ENCODE measurements around the gene ZHX3. TPM values are rescaled to one million over a fixed set of nuclear protein-coding genes. Genes with fewer than 3 reads are reported as not detected.

The ZHX3 gene
- total RNA-seq, 1 donor from 2014 or later: 26.8 TPM

DNA sequence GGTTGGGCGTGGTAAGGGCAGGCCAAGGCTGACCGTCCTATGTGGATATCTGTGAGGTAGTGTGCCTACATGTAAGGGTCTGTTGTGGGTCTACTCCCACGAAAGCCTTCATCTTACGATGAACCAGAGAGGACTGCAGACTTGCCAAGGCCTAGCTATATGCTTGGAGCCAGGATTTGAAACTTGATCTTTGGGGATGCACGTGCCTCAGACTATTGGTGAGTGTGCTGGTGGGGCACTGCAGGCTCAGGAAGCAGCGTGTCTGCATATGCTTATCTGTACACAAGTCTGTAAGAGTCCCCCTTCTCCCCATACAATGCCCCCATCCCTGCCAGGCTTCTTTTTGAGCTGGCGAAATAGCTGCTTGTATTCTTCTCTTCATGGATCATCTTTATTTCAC lies 162.3 kb downstream of the ZHX3 start:
- no peak for TF ChIP-seq POLR2AphosphoS5 (IDR thresholded peaks at IDR 0.05; ENCODE audit: insufficient read depth in 1 of 2, low read depth in 1 of 2)
- TF ChIP-seq, protein P1, sequence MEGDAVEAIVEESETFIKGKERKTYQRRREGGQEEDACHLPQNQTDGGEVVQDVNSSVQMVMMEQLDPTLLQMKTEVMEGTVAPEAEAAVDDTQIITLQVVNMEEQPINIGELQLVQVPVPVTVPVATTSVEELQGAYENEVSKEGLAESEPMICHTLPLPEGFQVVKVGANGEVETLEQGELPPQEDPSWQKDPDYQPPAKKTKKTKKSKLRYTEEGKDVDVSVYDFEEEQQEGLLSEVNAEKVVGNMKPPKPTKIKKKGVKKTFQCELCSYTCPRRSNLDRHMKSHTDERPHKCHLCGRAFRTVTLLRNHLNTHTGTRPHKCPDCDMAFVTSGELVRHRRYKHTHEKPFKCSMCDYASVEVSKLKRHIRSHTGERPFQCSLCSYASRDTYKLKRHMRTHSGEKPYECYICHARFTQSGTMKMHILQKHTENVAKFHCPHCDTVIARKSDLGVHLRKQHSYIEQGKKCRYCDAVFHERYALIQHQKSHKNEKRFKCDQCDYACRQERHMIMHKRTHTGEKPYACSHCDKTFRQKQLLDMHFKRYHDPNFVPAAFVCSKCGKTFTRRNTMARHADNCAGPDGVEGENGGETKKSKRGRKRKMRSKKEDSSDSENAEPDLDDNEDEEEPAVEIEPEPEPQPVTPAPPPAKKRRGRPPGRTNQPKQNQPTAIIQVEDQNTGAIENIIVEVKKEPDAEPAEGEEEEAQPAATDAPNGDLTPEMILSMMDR (IDR thresholded peaks at IDR 0.05): no peak
- no peak for TF ChIP-seq POLR2A (IDR thresholded peaks at IDR 0.05)
- intact Hi-C loops (cut with DNase I): no loop called here
- no peaks in the 10 kb centered on the region for H3K27me3 ChIP-seq
- H3K4me3 ChIP-seq: no peak overlapping the region
- no peak for DNase-seq (ENCODE audit: extremely low spot score in 2 of 2)
- H3K27ac ChIP-seq: no peak overlapping the region
- peaks cover 100% of the 10 kb centered on the region for H3K4me1 ChIP-seq
- peaks cover 0 to 10% of the 10 kb centered on the region in 2 donors for H3K36me3 ChIP-seq
- no peaks in the 10 kb centered on the region for H3K9me3 ChIP-seq

DNA sequence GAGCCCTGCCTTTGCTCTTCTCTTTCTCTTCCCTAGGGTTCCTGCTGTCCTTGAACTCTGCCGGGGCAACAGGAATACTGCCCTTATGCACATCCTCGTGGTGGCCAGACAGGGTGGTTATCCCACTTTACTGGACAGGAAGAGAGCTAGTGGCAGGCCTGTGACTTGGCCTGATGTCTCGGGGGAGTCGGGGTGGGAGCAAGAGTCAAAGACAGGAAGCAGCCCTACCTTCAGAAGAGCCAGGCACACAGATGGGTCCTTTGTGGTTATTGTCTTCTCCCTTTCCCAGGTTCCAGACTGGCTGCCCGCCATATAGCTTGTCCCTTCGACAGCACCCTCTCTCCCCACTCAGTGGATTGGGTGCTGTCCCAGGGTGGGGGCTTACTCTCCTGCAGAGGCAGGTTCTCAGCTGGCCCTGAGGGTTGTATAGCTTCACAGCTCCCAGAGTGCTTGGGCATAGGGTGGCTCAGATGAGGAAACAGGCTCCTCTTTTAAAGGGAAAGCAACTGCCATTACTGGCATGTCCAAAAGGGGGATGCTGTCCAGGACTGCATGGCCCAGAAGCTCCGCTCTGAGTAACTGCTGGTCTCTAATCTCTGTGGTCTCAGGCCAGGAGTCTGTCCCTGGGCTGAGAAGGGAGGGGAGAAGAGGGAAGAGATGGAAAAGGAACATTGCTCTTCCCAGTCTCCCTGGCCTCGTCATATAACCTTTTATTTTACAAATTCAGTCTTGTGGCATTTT lies 162.9 kb downstream of the ZHX3 start:
- peak overlapping the region; percentile 14 for H3K27ac ChIP-seq
- no peaks in the 10 kb centered on the region for H3K9me3 ChIP-seq
- H3K27me3 ChIP-seq: no peaks in the 10 kb centered on the region
- intact Hi-C loops (cut with DNase I): no loop called here
- no peak for DNase-seq (ENCODE audit: extremely low spot score in 2 of 2)
- H3K36me3 ChIP-seq: peaks cover 0 to 3% of the 10 kb centered on the region in 2 donors
- no peak overlapping the region for H3K4me3 ChIP-seq
- no peak for TF ChIP-seq POLR2A (IDR thresholded peaks at IDR 0.05)
- TF ChIP-seq, protein P1 (IDR thresholded peaks at IDR 0.05): no peak
- TF ChIP-seq POLR2AphosphoS5 (IDR thresholded peaks at IDR 0.05; ENCODE audit: insufficient read depth in 1 of 2, low read depth in 1 of 2): no peak
- peaks cover 100% of the 10 kb centered on the region for H3K4me1 ChIP-seq

DNA sequence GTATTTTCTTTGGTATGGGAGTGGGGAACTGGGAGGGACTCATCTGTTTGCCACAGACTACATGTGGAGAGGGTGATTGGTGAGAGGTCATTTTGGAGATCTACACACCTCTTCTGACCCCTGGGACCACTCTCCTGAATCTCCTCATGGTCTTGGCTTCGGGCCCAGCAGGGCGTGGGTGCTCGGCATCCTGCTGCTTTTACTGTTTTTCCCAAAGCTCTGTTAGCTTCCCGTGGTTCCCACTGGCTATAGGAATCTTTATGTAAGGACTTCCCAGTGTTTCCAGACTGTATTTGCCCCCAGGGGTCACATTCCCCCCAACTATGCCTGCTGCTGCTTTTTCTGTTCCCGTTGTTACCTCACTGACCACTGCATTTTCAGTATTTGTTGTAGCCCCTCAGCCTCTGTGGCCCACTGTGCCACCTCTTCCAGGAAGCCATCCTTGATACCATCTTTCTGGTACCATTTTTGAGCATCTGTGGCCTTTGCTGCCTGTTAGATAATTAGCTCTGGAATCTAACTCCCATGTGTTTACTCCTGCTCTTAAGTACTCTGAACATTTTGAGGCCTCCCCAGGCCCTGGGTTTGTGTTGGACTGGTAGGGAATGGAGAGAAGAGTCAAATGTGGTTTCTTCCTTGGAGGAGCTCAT lies 165.3 kb downstream of the ZHX3 start:
- intact Hi-C loops (cut with DNase I): no loop called here
- Histone ChIP-seq H3K27me3 (no peaks in the 10 kb centered on the region), H3K9me3 (no peaks in the 10 kb centered on the region), H3K4me3 (no peak overlapping the region), H3K27ac (peak overlapping the region; percentile 9), H3K36me3 (no peaks in the 10 kb centered on the region), H3K4me1 (peaks cover 100% of the 10 kb centered on the region)
- DNase-seq (ENCODE audit: extremely low spot score in 2 of 2): no peak
- TF ChIP-seq POLR2AphosphoS5 (IDR thresholded peaks at IDR 0.05; ENCODE audit: insufficient read depth in 1 of 2, low read depth in 1 of 2) (no peak), POLR2A (IDR thresholded peaks at IDR 0.05) (no peak)
- TF ChIP-seq, protein P1 (IDR thresholded peaks at IDR 0.05): no peak

DNA sequence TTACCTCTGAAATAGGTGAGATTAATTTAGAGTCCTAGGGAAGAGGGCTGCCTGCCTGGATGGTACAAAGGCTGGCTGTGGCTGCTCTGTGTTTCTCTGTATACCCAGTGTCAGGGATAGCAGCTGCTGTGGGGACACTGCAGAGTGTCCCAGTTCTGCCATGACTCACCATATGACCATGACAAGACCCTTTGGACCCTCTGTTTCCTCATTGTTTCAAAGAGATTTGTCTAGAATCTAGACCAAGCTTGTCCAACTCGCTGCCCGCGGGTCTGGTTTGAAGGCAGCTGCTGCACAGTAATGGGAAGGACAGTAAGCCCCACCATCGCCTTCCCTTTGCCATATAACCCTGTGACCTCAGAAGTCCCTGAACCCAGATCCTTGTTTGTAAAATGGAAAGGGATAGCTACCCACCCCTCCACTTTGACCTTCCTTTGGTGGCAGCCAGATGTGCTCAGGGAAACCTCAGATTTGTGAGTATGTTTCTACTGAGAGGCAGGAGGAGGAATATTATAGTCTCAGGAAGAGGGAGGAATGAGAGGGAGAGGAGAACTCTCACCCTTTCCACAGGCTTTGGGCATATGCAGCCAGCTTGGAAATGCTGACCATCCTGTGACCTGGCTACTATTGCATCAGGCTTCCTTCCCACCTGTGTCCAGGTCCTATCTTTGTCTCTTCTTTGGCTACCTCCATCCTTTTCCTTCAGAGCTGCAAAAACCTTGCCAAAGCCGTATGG lies 166.2 kb downstream of the ZHX3 start:
- Histone ChIP-seq H3K36me3 (no peaks in the 10 kb centered on the region), H3K9me3 (no peaks in the 10 kb centered on the region), H3K27me3 (no peaks in the 10 kb centered on the region), H3K4me3 (no peak overlapping the region), H3K4me1 (peaks cover 100% of the 10 kb centered on the region), H3K27ac (no peak overlapping the region)
- intact Hi-C loops (cut with DNase I): no loop called here
- DNase-seq (ENCODE audit: extremely low spot score in 2 of 2): no peak
- TF ChIP-seq POLR2AphosphoS5 (IDR thresholded peaks at IDR 0.05; ENCODE audit: insufficient read depth in 1 of 2, low read depth in 1 of 2): no peak
- TF ChIP-seq, protein P1 (IDR thresholded peaks at IDR 0.05): no peak
- no peak for TF ChIP-seq POLR2A (IDR thresholded peaks at IDR 0.05)
